K562 treated with DMSO at 1 percent for 24 hours (cell line): Measurements from ENCODE around the gene NOP56. TPM values are rescaled to one million over a fixed set of nuclear protein-coding genes. Genes with fewer than 3 reads are reported as not detected.

ENCODE experiments used
- total RNA-seq: library from RNA; unstranded; fragments of 300-600 nt; gene quantifications from 2 replicates; pipeline ENCODE4 v1.2.3, GENCODE V29; 2022; ENCODE audit warnings: low read depth; ENCODE audit not compliant: insufficient read depth

The NOP56 gene, protein sequence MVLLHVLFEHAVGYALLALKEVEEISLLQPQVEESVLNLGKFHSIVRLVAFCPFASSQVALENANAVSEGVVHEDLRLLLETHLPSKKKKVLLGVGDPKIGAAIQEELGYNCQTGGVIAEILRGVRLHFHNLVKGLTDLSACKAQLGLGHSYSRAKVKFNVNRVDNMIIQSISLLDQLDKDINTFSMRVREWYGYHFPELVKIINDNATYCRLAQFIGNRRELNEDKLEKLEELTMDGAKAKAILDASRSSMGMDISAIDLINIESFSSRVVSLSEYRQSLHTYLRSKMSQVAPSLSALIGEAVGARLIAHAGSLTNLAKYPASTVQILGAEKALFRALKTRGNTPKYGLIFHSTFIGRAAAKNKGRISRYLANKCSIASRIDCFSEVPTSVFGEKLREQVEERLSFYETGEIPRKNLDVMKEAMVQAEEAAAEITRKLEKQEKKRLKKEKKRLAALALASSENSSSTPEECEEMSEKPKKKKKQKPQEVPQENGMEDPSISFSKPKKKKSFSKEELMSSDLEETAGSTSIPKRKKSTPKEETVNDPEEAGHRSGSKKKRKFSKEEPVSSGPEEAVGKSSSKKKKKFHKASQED
- total RNA-seq = 79.3 and 81.1 TPM in 2 replicates

GRCh38 chr20:2651772-2652723, at the start of gene NOP56:
Gene NOP56, plus strand, starts transcription at chr20:2652632. Its CDS starts 29 bp downstream, at chr20:2652661.

GRCh38 chr20:2663887-2664719, 11.7 kb downstream of the NOP56 start, which contains the start of gene IDH3B:
Gene IDH3B, minus strand, starts transcription at chr20:2664216. Its CDS starts 28 bp downstream, at chr20:2664188.

DNA sequence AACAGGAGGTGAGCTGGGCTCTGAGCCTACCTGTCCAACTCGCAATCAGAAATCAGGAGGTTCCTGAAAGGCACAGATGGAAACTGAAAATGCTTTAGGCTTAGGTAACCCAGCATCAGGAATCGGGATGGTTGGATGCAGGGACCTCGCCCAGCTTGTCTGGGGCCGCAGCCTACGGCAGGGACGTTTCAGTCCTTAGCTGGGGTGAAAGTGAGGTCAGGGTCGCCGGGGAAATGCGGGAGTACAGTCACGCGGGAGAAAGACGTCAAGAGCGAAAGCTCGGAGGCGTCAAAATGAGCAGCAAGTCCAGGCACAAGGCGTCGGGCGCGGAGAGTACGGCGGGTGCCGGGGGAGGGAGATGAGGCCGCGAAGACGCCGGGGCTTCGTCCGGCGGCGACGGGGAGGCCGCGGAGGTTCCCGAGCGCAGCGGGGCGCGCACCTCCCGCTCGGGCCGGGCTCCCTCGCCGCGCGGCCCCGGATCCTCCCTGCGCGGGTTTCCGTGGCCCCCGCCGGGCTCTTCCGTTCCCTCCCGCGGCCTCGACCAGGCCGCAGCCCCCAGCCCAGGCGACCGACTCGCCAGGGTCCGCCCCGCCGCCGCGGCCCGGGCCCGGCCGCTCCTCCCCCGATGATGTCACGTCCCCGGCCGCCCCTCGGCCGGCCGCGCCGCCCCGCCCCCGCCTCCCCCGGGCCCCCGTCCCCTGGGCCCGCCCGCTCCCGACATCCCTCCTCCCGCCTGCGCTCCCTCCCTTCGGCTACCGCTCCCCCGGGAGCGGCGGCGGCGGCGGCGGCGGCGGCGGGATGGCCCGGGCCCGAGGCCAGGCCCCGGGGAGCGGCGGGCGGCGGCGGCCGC, 39.8 kb downstream of the NOP56 start, which contains the start of gene EBF4:
TSS of gene EBF4 (plus strand) at position 745 of the 850 bp plus-strand sequence. CDS start 866 bp downstream, outside the sequence.

Other genes starting within 250 kb of the NOP56 start
- gene SNRPB, start 181.8 kb upstream of the NOP56 start, total RNA-seq = 487 and 503 TPM in 2 replicates
- 1.9 and 2.5 TPM in 2 replicates for gene ZNF343, start 143.7 kb upstream of the NOP56 start, total RNA-seq
- gene TMC2, start 116.1 kb upstream of the NOP56 start, total RNA-seq = not detected in 2 replicates
- gene IDH3B, start 11.6 kb downstream of the NOP56 start, total RNA-seq = 94.0 and 95.5 TPM in 2 replicates
- gene EBF4, start 40.1 kb downstream of the NOP56 start, total RNA-seq = 0.76 and 1.6 TPM in 2 replicates
- 0.69 and 1.2 TPM in 2 replicates for gene CPXM1, start 148.0 kb downstream of the NOP56 start, total RNA-seq
- not detected in 2 replicates for gene C20orf141, start 162.4 kb downstream of the NOP56 start, total RNA-seq
- not detected in 2 replicates for gene TMEM239, start 163.7 kb downstream of the NOP56 start, total RNA-seq
- gene PCED1A, start 188.0 kb downstream of the NOP56 start, total RNA-seq = 16.6 and 17.3 TPM in 2 replicates
- gene VPS16, start 188.1 kb downstream of the NOP56 start, total RNA-seq = 47.0 and 49.4 TPM in 2 replicates
- gene PTPRA, start 220.8 kb downstream of the NOP56 start, total RNA-seq = 31.4 and 37.5 TPM in 2 replicates